Uterus (tissue), 4 donors: ENCODE results near the gene FHIT. TPM values are rescaled to one million over a fixed set of nuclear protein-coding genes. Genes with fewer than 3 reads are reported as not detected.

ENCODE experiments used
- DNase-seq, 2 donors: peaks; one replicate each; pipeline ENCODE4 v3.0.0-alpha.2; 2019 to 2020
- H3K27ac ChIP-seq, 2 donors: fragments of 200-600 bp; sonication (generic); 1 replicate in 1 of 2; 2 replicates in 1 of 2; pipeline ENCODE4 v1.5.1; 2016 to 2018
- H3K27me3 ChIP-seq, 2 donors: fragments of 200-600 bp; sonication (generic); one replicate each; pipeline ENCODE4 v1.5.1; 2018 to 2019; ENCODE audit warnings: control low read depth in 1 of 2
- H3K36me3 ChIP-seq, 2 donors: fragments of 200-600 bp; sonication (generic); one replicate each; pipeline ENCODE4 v1.5.1; 2019; ENCODE audit warnings: control low read depth in 1 of 2
- H3K4me1 ChIP-seq, 2 donors: fragments of 200-600 bp; sonication (generic); one replicate each; pipeline ENCODE4 v1.5.1; 2018 to 2019; ENCODE audit warnings: control low read depth in 1 of 2
- H3K4me3 ChIP-seq, 2 donors: fragments of 200-600 bp; sonication (generic); 1 replicate in 1 of 2; 2 replicates in 1 of 2; pipeline ENCODE4 v1.5.1; 2018 to 2019; ENCODE audit warnings: mild to moderate bottlenecking in 1 of 2
- H3K9me3 ChIP-seq, 2 donors: fragments of 200-600 bp; sonication (generic); one replicate each; pipeline ENCODE4 v1.5.1; 2019; ENCODE audit warnings: control low read depth in 1 of 2
- CTCF ChIP-seq, 4 experiments: fragments of 200-600 bp in 2 of 4; fragments of 450-650 bp in 2 of 4; sonication (generic) in 2 of 4; IDR thresholded peaks; one replicate each; pipeline ENCODE4 v1.5.1; 2016 to 2019; ENCODE audit warnings: antibody characterized with exemption in 4 of 4, mild to moderate bottlenecking in 2 of 4, moderate library complexity in 1 of 4
- POLR2A ChIP-seq, 2 donors: fragments of 450-650 bp; IDR thresholded peaks; one replicate each; pipeline ENCODE4 v1.6.1; 2016; ENCODE audit warnings: antibody characterized with exemption in 2 of 2, mild to moderate bottlenecking in 1 of 2, moderate library complexity in 1 of 2
- intact Hi-C: fragments of 100-400 bp; cut with DNase I; formaldehyde crosslinking; loops from one replicate; pipeline ENCODE4 v1.15.1; 2023; ENCODE audit warnings: low total_unique reads
- total RNA-seq, 4 donors: library from RNA; depleted of rRNA in 3 of 4; stranded (reverse); fragments of >200 nt in 3 of 4; gene quantifications; one replicate each; pipeline versions ENCODE4 v1.1.0 to v1.2.4, GENCODE V29; 2014 to 2023
- donor health status: DM: yes; HTN: yes; CAD: no.

Gene FHIT
- total RNA-seq, 4 donors from 2014 or later: 1.3 to 15.2 (median 7.3) TPM

GRCh38 chr3:60046210-60046609 lies 1205.0 kb downstream of the FHIT start:
- intact Hi-C loops: no loop called here
- no peaks in the 10 kb centered on the region for H3K27me3 ChIP-seq
- no peak for DNase-seq
- no peaks in the 10 kb centered on the region for H3K4me1 ChIP-seq
- H3K36me3 ChIP-seq: no peaks in the 10 kb centered on the region
- no peak overlapping the region for H3K27ac ChIP-seq
- H3K9me3 ChIP-seq: no peaks in the 10 kb centered on the region
- no peak overlapping the region for H3K4me3 ChIP-seq
- no peak for TF ChIP-seq POLR2A (IDR thresholded peaks at IDR 0.05)
- TF ChIP-seq CTCF (IDR thresholded peaks at IDR 0.05): no peak

- H3K4me3 ChIP-seq: no peak overlapping the region
- no peak overlapping the region for H3K27ac ChIP-seq
- H3K27me3 ChIP-seq: no peaks in the 10 kb centered on the region
- TF ChIP-seq CTCF (IDR thresholded peaks at IDR 0.05): no peak
- TF ChIP-seq POLR2A (IDR thresholded peaks at IDR 0.05): no peak
- no peaks in the 10 kb centered on the region for H3K36me3 ChIP-seq
- H3K4me1 ChIP-seq: no peaks in the 10 kb centered on the region
- no peak for DNase-seq
- H3K9me3 ChIP-seq: no peaks in the 10 kb centered on the region
- intact Hi-C loops: no loop called here
Observed at GRCh38 chr3:60045686-60046085, 1205.6 kb downstream of the FHIT start.

- no peaks in the 10 kb centered on the region for H3K27me3 ChIP-seq
- intact Hi-C loops: no loop called here
- H3K36me3 ChIP-seq: no peaks in the 10 kb centered on the region
- H3K27ac ChIP-seq: no peak overlapping the region
- H3K9me3 ChIP-seq: no peaks in the 10 kb centered on the region
- TF ChIP-seq POLR2A (IDR thresholded peaks at IDR 0.05) (no peak), CTCF (IDR thresholded peaks at IDR 0.05) (no peak)
- H3K4me3 ChIP-seq: no peak overlapping the region
- DNase-seq: no peak
- no peaks in the 10 kb centered on the region for H3K4me1 ChIP-seq
Observed at GRCh38 chr3:60036803-60037202, 1214.4 kb downstream of the FHIT start.

- TF ChIP-seq CTCF (IDR thresholded peaks at IDR 0.05): no peak
- TF ChIP-seq POLR2A (IDR thresholded peaks at IDR 0.05): no peak
- H3K27me3 ChIP-seq: no peaks in the 10 kb centered on the region
- no peak for DNase-seq
- no peak overlapping the region for H3K4me3 ChIP-seq
- no peaks in the 10 kb centered on the region for H3K36me3 ChIP-seq
- no peak overlapping the region for H3K27ac ChIP-seq
- H3K4me1 ChIP-seq: no peaks in the 10 kb centered on the region
- no peaks in the 10 kb centered on the region for H3K9me3 ChIP-seq
- intact Hi-C loops: no loop called here
Observed at GRCh38 chr3:60033901-60034453, 1217.3 kb downstream of the FHIT start.

GRCh38 chr3:60030982-60031381 lies 1220.3 kb downstream of the FHIT start:
- Histone ChIP-seq H3K4me3 (no peak overlapping the region), H3K4me1 (no peaks in the 10 kb centered on the region), H3K36me3 (no peaks in the 10 kb centered on the region), H3K27ac (no peak overlapping the region), H3K27me3 (no peaks in the 10 kb centered on the region), H3K9me3 (no peaks in the 10 kb centered on the region)
- TF ChIP-seq POLR2A (IDR thresholded peaks at IDR 0.05) (no peak), CTCF (IDR thresholded peaks at IDR 0.05) (no peak)
- DNase-seq: no peak
- intact Hi-C loops: no loop called here
